HG02798 (cell line): ENCODE data around the gene FBLN1.

Experiments used
- ATAC-seq: cut with Tn5 transposase; IDR thresholded peaks from one replicate; pipeline ENCODE4 v1.9.1; 2021; ENCODE audit warnings: mild to moderate bottlenecking; ENCODE audit not compliant: unreplicated experiment, poor library complexity

Gene FBLN1

DNA sequence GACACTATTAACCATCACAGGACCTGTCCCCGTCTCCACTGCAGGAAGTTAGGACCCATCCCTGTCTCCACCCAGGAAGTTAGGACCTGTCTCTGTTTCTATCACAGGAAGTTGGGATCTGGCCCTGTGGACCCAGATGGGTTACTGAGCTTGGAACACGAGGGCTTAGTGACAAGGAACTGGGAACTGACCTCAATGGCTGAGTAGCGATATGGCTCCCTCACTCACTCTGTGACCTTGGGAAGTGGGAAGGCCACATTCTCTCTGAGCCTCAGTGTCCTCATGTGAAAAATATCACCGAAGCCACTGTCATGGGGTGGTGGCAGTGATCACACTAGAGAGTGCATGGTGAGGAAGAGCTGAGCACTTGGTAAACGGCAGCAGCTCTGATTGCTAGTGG is 59.4 kb downstream of the FBLN1 start:
- ATAC-seq: no peak

- no peak for ATAC-seq
Measured at GRCh38 chr22:45562537-45563361, 60.1 kb downstream of the FBLN1 start.

DNA sequence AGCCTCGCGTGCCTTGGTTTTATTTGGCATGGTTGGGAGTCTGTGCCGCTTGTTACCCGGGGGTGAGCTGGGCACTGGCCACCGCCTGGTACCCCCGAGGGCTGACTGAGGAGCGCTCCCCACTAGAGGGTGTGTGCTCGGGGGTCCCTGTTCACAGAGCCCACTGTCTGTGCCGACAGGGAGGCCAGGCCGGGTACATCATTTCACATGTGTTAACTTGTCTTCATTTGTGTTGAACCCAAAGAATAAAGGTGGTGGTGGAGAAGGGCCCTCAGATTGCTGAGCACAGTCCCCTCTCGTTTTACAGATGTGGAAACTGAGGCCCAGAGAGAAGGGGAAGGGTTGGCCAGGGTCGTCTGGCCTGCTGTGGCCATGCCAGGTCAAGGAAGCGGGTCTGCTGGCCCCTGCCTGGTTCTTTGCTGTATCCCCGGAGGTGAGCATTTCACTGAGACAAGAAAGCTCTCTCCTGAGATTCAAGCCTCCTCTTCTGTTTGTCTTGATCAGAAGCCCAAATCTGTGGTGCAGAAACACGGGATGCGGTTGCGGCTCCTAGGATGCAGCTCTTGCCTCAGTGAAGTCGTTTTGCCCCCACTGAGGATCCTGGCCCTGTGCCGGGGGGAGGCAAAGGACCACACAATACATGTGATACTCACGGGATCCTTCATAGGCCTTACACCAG is 60.8 kb downstream of the FBLN1 start:
- no peak for ATAC-seq

GRCh38 chr22:45564349-45565030 is 61.8 kb downstream of the FBLN1 start:
- no peak for ATAC-seq

DNA sequence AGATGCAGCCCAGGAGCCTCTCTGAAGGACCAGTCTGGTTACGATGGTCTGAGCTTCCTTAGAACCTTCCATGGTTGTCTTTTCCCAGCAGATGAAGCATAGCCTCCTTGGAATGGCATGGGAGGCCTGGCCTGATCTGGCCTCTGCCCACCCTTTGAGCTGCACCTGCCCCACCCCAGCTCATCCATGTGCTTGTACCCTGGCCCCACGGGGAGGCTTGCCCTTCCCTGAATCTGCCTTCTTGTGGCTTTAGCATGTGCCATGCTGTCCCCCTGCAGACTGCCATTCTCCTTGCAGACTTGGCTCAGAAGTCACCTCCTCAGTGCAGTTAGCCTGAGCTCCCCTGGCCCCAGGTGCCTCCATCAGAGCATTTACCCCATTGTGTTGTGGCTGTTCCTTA is 62.5 kb downstream of the FBLN1 start:
- ATAC-seq: no peak

DNA sequence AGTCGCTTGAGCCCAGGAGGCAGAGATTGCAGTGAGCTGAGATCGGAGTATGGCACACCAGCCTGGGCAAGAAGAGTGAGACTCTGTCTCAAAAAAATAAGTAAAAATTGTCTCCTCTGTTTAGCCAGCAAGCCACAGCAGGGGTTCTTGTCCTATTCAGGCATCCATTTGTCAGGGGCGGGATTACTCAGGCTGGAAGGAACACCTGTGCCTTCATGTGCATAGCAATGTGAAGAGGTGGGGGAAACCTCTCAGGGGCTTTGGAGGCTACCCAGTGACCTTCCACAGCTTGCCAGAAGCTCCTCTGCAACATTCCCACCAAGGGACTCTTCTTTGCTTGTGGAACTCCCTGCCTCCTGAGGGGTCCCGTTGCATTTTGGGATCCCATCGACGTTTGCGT is 63.3 kb downstream of the FBLN1 start:
- ATAC-seq: no peak

GRCh38 chr22:45568213-45568612 is 65.5 kb downstream of the FBLN1 start:
- no peak for ATAC-seq

DNA sequence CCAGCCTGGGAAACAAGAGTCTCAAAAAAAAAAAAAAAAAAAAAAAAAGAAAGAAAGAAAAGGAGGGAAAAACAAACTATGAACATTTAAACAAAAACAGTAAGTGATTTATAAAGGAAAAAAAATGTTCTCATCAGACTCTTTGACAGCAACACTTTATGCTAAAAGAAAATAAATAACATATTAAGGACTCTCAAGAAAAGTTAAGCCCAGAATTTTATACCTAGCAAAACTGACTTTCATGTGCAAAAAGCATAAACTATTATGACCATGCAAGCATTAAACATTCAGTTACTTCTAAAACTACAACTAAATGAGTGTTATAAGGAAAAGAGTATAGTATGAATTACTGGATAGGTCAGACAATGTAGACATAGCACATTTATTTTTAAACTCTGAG is 68.4 kb downstream of the FBLN1 start:
- ATAC-seq: no peak

DNA sequence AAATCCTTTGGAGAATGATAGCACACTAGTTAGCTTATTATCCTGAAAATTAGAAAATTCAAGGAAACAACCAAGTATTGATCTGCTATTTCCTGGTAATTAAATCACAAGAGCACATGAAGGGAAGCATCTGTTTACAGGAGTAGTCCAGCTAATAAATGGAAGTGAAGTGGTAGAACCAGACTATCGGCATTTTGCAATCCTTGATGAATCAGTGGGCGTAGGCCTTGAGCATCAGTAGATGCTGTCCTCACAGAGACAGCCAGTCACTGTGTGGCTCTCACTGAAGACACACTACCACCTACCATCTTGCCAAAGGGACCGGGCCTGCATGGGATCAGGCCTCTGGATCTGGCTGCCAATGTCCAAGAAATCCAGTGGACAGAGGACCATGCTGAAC is 69.8 kb downstream of the FBLN1 start:
- no peak for ATAC-seq

DNA sequence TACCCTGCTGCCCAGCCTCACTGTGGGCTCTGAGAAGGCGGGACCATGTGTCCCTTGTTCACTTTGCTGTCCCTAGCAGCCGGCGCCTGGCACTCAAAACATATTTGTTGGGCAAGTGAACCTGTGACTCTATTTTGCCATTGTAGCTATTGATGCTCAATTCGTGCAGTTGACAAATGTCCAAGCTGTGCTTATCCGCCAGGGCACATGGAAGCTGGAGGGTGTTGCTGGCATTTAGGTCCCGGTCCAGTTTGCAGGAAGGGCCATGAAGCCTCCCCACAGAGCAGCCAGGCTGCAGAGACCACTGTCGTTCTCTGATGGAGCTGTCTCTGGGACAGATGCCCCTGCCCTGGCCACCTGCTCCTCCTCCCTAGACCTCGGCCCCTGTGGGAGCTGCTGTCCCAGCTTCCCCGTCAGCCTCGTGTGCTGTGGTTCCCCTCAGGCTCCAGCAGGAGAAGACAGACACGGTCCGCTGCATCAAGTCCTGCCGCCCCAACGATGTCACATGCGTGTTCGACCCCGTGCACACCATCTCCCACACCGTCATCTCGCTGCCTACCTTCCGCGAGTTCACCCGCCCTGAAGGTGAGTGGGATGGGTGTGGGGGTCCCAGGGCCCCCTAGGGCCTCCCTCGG is 71.5 kb downstream of the FBLN1 start:
- ATAC-seq: no peak

- ATAC-seq: no peak
Measured at GRCh38 chr22:45575173-45575572, 72.5 kb downstream of the FBLN1 start.

DNA sequence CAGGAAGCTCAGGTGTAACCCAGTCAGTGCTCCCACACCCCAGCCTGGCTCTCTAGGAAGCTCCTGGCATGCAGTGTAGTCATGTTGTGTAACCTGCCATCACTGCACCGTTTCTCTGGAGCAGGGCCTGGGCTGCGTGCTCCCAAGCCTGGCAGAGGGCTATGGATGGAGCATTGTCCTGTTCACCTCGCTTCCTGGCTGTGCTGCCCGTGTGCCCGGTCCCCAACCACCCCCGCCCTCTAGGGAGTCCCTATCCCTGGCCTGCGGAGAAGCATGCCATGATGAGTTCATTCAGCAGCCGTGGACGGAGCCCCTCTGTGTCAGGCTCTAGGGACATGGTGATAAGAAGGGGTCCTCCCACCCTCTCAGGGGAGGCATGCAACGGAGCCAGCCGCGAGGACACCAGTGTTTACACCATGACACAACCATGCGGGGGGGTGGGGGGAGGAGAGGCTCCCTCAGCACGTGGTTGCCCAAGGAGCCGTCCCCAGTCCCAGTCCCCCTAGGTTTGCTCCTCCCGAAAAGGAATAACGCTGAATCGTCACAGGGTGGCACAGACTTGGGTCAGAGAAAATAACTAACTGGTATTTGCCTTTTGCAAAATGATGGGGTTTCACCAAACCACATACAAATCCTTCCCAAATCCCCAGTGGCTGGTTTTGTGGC is 73.1 kb downstream of the FBLN1 start:
- no peak for ATAC-seq

DNA sequence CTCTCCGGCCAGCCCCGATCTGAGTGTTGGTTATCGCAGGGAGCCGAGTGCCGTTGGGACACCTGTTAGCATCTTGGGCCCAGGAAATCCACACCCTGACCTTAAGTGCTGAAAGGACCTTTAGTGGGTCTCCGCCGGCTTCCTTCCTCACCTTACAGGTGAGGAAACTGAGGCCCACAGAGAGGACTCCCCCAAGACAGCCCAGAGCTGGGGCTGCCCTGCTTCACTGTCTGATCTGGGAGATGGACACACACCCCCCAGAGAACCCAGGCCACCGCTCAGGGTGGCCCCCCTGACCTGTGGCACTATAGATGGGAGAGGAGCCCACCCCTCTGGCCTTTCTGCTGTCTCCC is 73.6 kb downstream of the FBLN1 start:
- ATAC-seq: no peak

- ATAC-seq: no peak
Measured at GRCh38 chr22:45576730-45577464, 74.2 kb downstream of the FBLN1 start.

DNA sequence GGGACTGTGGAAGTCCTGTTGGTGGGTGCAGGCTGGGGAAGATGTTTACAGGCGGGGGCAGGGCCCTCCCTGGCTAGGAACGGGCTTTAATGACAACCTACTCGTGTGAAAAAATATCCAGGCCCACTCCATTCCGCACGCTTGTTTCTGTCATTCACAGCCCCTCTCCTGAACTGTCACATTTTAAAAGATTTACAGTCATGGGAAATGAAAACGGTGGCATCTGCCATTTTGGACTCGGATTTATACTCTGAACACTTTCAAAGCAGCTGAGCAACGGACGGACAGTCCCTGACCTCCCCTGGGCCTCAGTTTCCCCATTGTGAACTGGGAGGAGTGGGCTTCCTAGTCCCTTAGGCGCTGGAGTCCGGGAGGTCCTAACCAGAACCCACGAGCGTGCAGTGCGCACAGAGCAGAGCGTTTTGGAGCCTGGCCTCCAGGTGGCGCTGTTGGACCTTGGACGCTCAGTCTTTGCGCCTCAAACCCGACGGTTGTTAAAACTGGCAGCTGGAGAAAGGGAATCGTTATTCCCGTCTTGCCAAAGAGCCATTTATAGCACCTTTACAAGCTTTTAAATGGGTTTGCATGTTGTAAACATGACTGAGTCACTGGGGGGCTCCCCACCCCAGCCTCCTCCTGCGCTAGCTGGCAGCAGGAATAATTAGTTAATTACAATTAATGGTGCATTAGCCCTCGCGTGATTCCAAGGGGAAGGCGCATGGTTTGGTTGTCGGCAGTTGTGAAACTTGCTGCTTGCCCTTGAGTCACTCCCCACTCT is 75.3 kb downstream of the FBLN1 start:
- ATAC-seq: no peak

DNA sequence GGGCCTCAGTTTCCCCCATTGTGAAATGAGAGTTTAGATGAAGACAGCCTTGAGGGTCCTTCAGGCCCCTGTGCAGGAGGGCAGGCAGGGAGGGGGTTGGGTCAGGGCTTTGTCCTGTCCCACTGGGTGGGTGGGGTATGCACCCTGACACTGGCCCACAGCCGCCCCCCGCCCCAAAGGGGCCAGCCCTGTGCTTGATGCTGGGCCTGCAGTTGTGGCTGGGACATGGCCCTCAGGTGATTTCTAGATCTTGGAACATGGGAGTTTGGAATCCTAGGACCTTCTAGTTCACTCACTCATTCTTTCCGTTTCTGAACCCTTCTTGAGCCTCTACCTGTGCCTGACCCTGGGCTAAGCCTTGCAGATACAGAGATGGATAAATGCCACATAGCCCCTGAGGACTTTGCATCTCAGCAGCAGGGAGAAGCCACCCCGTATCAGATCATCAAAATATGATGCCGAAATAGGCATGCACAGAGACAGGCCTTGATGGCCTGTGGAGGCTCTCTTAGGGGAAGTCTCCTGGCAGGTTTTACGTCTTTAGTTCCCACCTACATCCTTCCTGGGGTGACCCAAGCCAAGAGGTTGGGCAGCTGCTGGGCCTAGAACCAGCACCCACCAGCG is 76.0 kb downstream of the FBLN1 start:
- ATAC-seq: no peak

DNA sequence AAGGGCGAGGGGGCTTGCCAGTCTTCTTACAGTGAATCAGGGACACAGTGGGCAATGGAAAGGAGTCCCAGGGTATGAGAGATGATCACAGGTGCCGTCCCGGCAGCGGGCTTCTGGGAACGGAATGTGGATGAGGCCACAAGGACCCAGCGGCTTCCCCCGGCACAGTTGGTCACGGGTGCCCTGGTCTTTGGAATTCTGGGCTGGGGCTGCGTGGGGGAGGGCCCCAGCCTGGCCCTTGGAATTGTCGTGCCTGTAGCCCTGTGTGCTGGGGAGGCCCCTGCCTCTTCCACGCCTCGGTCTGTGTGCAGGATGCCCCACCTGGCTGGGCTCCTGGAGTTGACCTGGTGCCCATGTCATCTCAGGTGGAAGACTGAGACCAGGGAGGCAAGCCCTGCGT is 76.6 kb downstream of the FBLN1 start:
- ATAC-seq: no peak

- no peak for ATAC-seq
Measured at GRCh38 chr22:45579806-45580725, 77.4 kb downstream of the FBLN1 start.
